ENCODE measurements around the gene FBXO30. TPM values are rescaled to one million over a fixed set of nuclear protein-coding genes. Genes with fewer than 3 reads are reported as not detected.
A peak's percentile ranks its signal among the peaks of the same experiment; 100 is the strongest.

The FBXO30 gene
- 1 to 10 TPM; 1.9 to 6.5 (median 3.9) TPM for polyA plus RNA-seq
- long read RNA-seq, donor 1, partial matches to known transcripts: 7 of 7 reads
- long read RNA-seq, donor 1, other reads (novel, unspliced or antisense): 0 of 7 reads
- long read RNA-seq, donor 2: 0 reads
- long read RNA-seq, donor 3, partial matches to known transcripts: 7 of 7 reads
- long read RNA-seq, donor 3, other reads (novel, unspliced or antisense): 0 of 7 reads
- long read RNA-seq, donor 4: 0 reads
- long read RNA-seq, donor 5, full-length matches to known transcripts: 1 of 1 reads
- long read RNA-seq, donor 5, partial matches to known transcripts: 0 of 1 reads
- long read RNA-seq, donor 5, other reads (novel, unspliced or antisense): 0 of 1 reads
- long read RNA-seq, donor 6, full-length matches to known transcripts: 1 of 1 reads
- long read RNA-seq, donor 6, partial matches to known transcripts: 0 of 1 reads
- long read RNA-seq, donor 6, other reads (novel, unspliced or antisense): 0 of 1 reads
- long read RNA-seq, donor 7, full-length matches to known transcripts: 3 of 10 reads
- long read RNA-seq, donor 7, partial matches to known transcripts: 7 of 10 reads
- long read RNA-seq, donor 7, other reads (novel, unspliced or antisense): 0 of 10 reads
- long read RNA-seq, donor 8, full-length matches to known transcripts: 1 of 1 reads
- long read RNA-seq, donor 8, partial matches to known transcripts: 0 of 1 reads
- long read RNA-seq, donor 8, other reads (novel, unspliced or antisense): 0 of 1 reads
- long read RNA-seq, donor 9, full-length matches to known transcripts: 1 of 1 reads
- long read RNA-seq, donor 9, partial matches to known transcripts: 0 of 1 reads
- long read RNA-seq, donor 9, other reads (novel, unspliced or antisense): 0 of 1 reads
- long read RNA-seq, donor 10, full-length matches to known transcripts: 4 of 10 reads
- long read RNA-seq, donor 10, partial matches to known transcripts: 6 of 10 reads
- long read RNA-seq, donor 10, other reads (novel, unspliced or antisense): 0 of 10 reads

GRCh38 chr6:145814501-145815308, at the start of gene FBXO30:
Gene FBXO30 (minus strand): TSS chr6:145814795. CDS start chr6:145806405, 8,390 bp downstream.
- Histone ChIP-seq H3K4me3 (ENCODE audit: low read depth in 1 of 3, low read length in 3 of 3) (peak within 1 kb of the TSS; percentile 81 to 99 (median 97)), H3K4me1 (ENCODE audit: control insufficient read depth in 3 of 3, insufficient read depth in 2 of 3, low read depth in 1 of 3, low read length in 2 of 3) (peaks cover 0 to 3% (median 0%) of the 10 kb centered on the region in 3 donors), H3K36me3 (ENCODE audit: control insufficient read depth in 3 of 3, insufficient read depth in 2 of 3, low read depth in 1 of 3, low read length in 3 of 3) (no peaks in the 10 kb centered on the region), H3K9me3 (ENCODE audit: control insufficient read depth in 2 of 2, insufficient read depth in 1 of 2, low read depth in 1 of 2, low read length in 1 of 2) (no peaks in the 10 kb centered on the region), H3K27ac (ENCODE audit: low read depth in 1 of 3, low read length in 2 of 3) (peak within 1 kb of the TSS; percentile 92 to 94 (median 94)), H3K27me3 (ENCODE audit: control insufficient read depth in 3 of 3, insufficient read depth in 3 of 3, low read length in 3 of 3) (no peaks in the 10 kb centered on the region)
- peak; percentile 88 to 98 for DNase-seq
- WGBS, 3 donors: 0% methylated on average over 38 to 88 of the region's 88 CpGs
- FAIRE-seq: no peak

- WGBS, 3 donors: 85 to 95% (median 94%) methylated on average over 2 of the region's 2 CpGs
- Histone ChIP-seq H3K27me3 (ENCODE audit: control insufficient read depth in 3 of 3, insufficient read depth in 3 of 3, low read length in 3 of 3) (no peaks in the 10 kb centered on the region), H3K36me3 (ENCODE audit: control insufficient read depth in 3 of 3, insufficient read depth in 2 of 3, low read depth in 1 of 3, low read length in 3 of 3) (no peaks in the 10 kb centered on the region), H3K9me3 (ENCODE audit: control insufficient read depth in 2 of 2, insufficient read depth in 1 of 2, low read depth in 1 of 2, low read length in 1 of 2) (no peaks in the 10 kb centered on the region), H3K4me1 (ENCODE audit: control insufficient read depth in 3 of 3, insufficient read depth in 2 of 3, low read depth in 1 of 3, low read length in 2 of 3) (peaks cover 0 to 6% (median 4%) of the 10 kb centered on the region in 3 donors), H3K4me3 (ENCODE audit: low read depth in 1 of 3, low read length in 3 of 3) (no peak overlapping the region), H3K27ac (ENCODE audit: low read depth in 1 of 3, low read length in 2 of 3) (no peak overlapping the region)
- FAIRE-seq (no peak), DNase-seq (no peak)
Observed at GRCh38 chr6:145863988-145864616, 49.5 kb upstream of the FBXO30 start.

GRCh38 chr6:145863366-145863765, 48.8 kb upstream of the FBXO30 start:
- FAIRE-seq: no peak
- H3K27ac ChIP-seq (ENCODE audit: low read depth in 1 of 3, low read length in 2 of 3): no peak overlapping the region
- no peaks in the 10 kb centered on the region for H3K36me3 ChIP-seq (ENCODE audit: control insufficient read depth in 3 of 3, insufficient read depth in 2 of 3, low read depth in 1 of 3, low read length in 3 of 3)
- DNase-seq: no peak
- no peaks in the 10 kb centered on the region for H3K27me3 ChIP-seq (ENCODE audit: control insufficient read depth in 3 of 3, insufficient read depth in 3 of 3, low read length in 3 of 3)
- H3K9me3 ChIP-seq (ENCODE audit: control insufficient read depth in 2 of 2, insufficient read depth in 1 of 2, low read depth in 1 of 2, low read length in 1 of 2): no peaks in the 10 kb centered on the region
- 70 to 88% (median 83%) methylated on average over 1 of the region's 1 CpG for WGBS, 3 donors
- H3K4me3 ChIP-seq (ENCODE audit: low read depth in 1 of 3, low read length in 3 of 3): no peak overlapping the region
- peaks cover 0 to 6% (median 4%) of the 10 kb centered on the region in 3 donors for H3K4me1 ChIP-seq (ENCODE audit: control insufficient read depth in 3 of 3, insufficient read depth in 2 of 3, low read depth in 1 of 3, low read length in 2 of 3)

GRCh38 chr6:145860562-145860961, 46.0 kb upstream of the FBXO30 start:
- peaks cover 0 to 2% of the 10 kb centered on the region in 2 donors for H3K9me3 ChIP-seq (ENCODE audit: control insufficient read depth in 2 of 2, insufficient read depth in 1 of 2, low read depth in 1 of 2, low read length in 1 of 2)
- H3K36me3 ChIP-seq (ENCODE audit: control insufficient read depth in 3 of 3, insufficient read depth in 2 of 3, low read depth in 1 of 3, low read length in 3 of 3): no peaks in the 10 kb centered on the region
- 94 to 100% (median 94%) methylated on average over 1 of the region's 1 CpG for WGBS, 3 donors
- H3K27me3 ChIP-seq (ENCODE audit: control insufficient read depth in 3 of 3, insufficient read depth in 3 of 3, low read length in 3 of 3): no peaks in the 10 kb centered on the region
- no peak overlapping the region for H3K27ac ChIP-seq (ENCODE audit: low read depth in 1 of 3, low read length in 2 of 3)
- FAIRE-seq: no peak
- no peak for DNase-seq
- H3K4me1 ChIP-seq (ENCODE audit: control insufficient read depth in 3 of 3, insufficient read depth in 2 of 3, low read depth in 1 of 3, low read length in 2 of 3): peaks cover 0 to 1% (median 0%) of the 10 kb centered on the region in 3 donors
- no peak overlapping the region for H3K4me3 ChIP-seq (ENCODE audit: low read depth in 1 of 3, low read length in 3 of 3)

GRCh38 chr6:145850671-145851070, 36.1 kb upstream of the FBXO30 start:
- Histone ChIP-seq H3K4me1 (ENCODE audit: control insufficient read depth in 3 of 3, insufficient read depth in 2 of 3, low read depth in 1 of 3, low read length in 2 of 3) (peaks cover 0 to 3% (median 0%) of the 10 kb centered on the region in 3 donors), H3K27ac (ENCODE audit: low read depth in 1 of 3, low read length in 2 of 3) (no peak overlapping the region), H3K36me3 (ENCODE audit: control insufficient read depth in 3 of 3, insufficient read depth in 2 of 3, low read depth in 1 of 3, low read length in 3 of 3) (no peaks in the 10 kb centered on the region), H3K9me3 (ENCODE audit: control insufficient read depth in 2 of 2, insufficient read depth in 1 of 2, low read depth in 1 of 2, low read length in 1 of 2) (no peaks in the 10 kb centered on the region), H3K27me3 (ENCODE audit: control insufficient read depth in 3 of 3, insufficient read depth in 3 of 3, low read length in 3 of 3) (no peaks in the 10 kb centered on the region), H3K4me3 (ENCODE audit: low read depth in 1 of 3, low read length in 3 of 3) (no peak overlapping the region)
- FAIRE-seq (no peak), DNase-seq (no peak)
- WGBS, 3 donors: 87 to 92% (median 88%) methylated on average over 2 of the region's 2 CpGs

- 89 to 97% (median 93%) methylated on average over 2 of the region's 2 CpGs for WGBS, 3 donors
- Histone ChIP-seq H3K36me3 (ENCODE audit: control insufficient read depth in 3 of 3, insufficient read depth in 2 of 3, low read depth in 1 of 3, low read length in 3 of 3) (no peaks in the 10 kb centered on the region), H3K4me3 (ENCODE audit: low read depth in 1 of 3, low read length in 3 of 3) (no peak overlapping the region), H3K27me3 (ENCODE audit: control insufficient read depth in 3 of 3, insufficient read depth in 3 of 3, low read length in 3 of 3) (no peaks in the 10 kb centered on the region), H3K27ac (ENCODE audit: low read depth in 1 of 3, low read length in 2 of 3) (no peak overlapping the region), H3K9me3 (ENCODE audit: control insufficient read depth in 2 of 2, insufficient read depth in 1 of 2, low read depth in 1 of 2, low read length in 1 of 2) (no peaks in the 10 kb centered on the region), H3K4me1 (ENCODE audit: control insufficient read depth in 3 of 3, insufficient read depth in 2 of 3, low read depth in 1 of 3, low read length in 2 of 3) (peaks cover 0 to 3% (median 0%) of the 10 kb centered on the region in 3 donors)
- DNase-seq (no peak), FAIRE-seq (no peak)
Observed at GRCh38 chr6:145848541-145848940, 33.9 kb upstream of the FBXO30 start.

GRCh38 chr6:145845557-145845956, 31.0 kb upstream of the FBXO30 start:
- no peaks in the 10 kb centered on the region for H3K9me3 ChIP-seq (ENCODE audit: control insufficient read depth in 2 of 2, insufficient read depth in 1 of 2, low read depth in 1 of 2, low read length in 1 of 2)
- FAIRE-seq: no peak
- DNase-seq: no peak
- H3K4me1 ChIP-seq (ENCODE audit: control insufficient read depth in 3 of 3, insufficient read depth in 2 of 3, low read depth in 1 of 3, low read length in 2 of 3): peaks cover 0 to 3% (median 0%) of the 10 kb centered on the region in 3 donors
- H3K4me3 ChIP-seq (ENCODE audit: low read depth in 1 of 3, low read length in 3 of 3): no peak overlapping the region
- no peaks in the 10 kb centered on the region for H3K36me3 ChIP-seq (ENCODE audit: control insufficient read depth in 3 of 3, insufficient read depth in 2 of 3, low read depth in 1 of 3, low read length in 3 of 3)
- H3K27me3 ChIP-seq (ENCODE audit: control insufficient read depth in 3 of 3, insufficient read depth in 3 of 3, low read length in 3 of 3): no peaks in the 10 kb centered on the region
- WGBS, 3 donors: 95 to 98% (median 98%) methylated on average over 3 of the region's 3 CpGs
- H3K27ac ChIP-seq (ENCODE audit: low read depth in 1 of 3, low read length in 2 of 3): no peak overlapping the region
